B cell (primary cell): ENCODE data around the gene MICOS13.

Source experiments
- CTCF ChIP-seq: fragments of 200-600 bp; IDR thresholded peaks from one replicate; pipeline ENCODE4 v1.8.0; 2022; ENCODE audit warnings: antibody characterized with exemption, mild to moderate bottlenecking
- EZH2 ChIP-seq: IDR thresholded peaks from 2 replicates; pipeline ENCODE4 v1.6.1; 2012; ENCODE audit warnings: borderline replicate concordance, low read depth, mild to moderate bottlenecking, moderate library complexity, low read length; ENCODE audit not compliant: insufficient read depth, poor library complexity, severe bottlenecking

GRCh38 chr19:5711713-5712161, 31.4 kb upstream of the MICOS13 start:
- TF ChIP-seq EZH2 (no peak), CTCF (no peak)
